NCI-H1694 treated with DMSO at 0.1 percent for 48 hours (cell line): ENCODE measurements around the gene CADM2.
A peak's percentile ranks its signal among the peaks of the same experiment; 100 is the strongest.

ENCODE experiments used
- DNase-seq: peaks from one replicate; lab custom pipeline; 2025; lab: John Stamatoyannopoulos, UW

CADM2 gene

GRCh38 chr3:85571835-85572234 is 613.0 kb downstream of the CADM2 start:
- DNase-seq: no peak

DNA sequence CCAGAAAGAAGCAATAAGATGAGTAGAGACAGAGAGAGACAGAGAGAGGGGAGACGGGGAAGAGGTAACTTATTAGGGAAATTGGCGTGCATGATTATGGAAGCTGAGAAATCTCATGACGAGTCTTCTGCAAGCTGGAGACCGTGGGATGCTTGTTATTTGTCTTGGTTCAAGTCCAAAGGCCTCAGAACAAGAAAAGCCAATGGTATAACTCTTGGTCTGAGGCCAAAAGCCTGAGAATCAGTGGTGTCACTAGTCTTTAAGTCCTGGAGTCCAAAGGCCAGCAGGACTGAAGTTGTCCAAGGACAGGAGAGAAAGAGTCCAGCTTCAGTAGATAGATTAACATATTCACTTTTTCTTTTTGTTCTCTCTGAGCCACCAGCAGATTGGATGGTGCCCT is 613.6 kb downstream of the CADM2 start:
- DNase-seq: no peak

DNA sequence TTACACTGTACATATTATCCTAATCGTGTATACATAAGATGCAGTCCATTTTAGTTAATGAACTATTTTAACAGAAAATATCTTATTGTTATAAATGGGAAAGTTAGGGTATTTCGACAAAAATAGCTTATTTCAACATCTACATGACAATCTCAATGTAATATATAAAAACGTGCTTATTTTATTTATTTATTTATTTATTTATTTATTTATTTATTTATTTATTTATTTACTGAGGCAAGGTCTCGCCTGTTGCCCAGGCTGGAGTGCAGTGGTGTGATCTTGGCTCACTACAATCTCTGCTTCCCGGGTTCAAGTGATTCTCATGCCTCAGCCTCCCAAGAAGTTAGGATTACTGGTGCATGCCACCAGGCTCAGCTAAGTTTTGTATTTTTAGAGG is 614.2 kb downstream of the CADM2 start:
- DNase-seq: no peak

- no peak for DNase-seq
Measured at GRCh38 chr3:85574006-85574705, 615.4 kb downstream of the CADM2 start.

GRCh38 chr3:85576091-85576690 is 617.4 kb downstream of the CADM2 start:
- DNase-seq: no peak

- DNase-seq: no peak
Measured at GRCh38 chr3:85576697-85577200, 618.0 kb downstream of the CADM2 start.

- DNase-seq: no peak
Measured at GRCh38 chr3:85584779-85585356, 626.1 kb downstream of the CADM2 start.

- no peak for DNase-seq
Measured at GRCh38 chr3:85586018-85586417, 627.2 kb downstream of the CADM2 start.

DNA sequence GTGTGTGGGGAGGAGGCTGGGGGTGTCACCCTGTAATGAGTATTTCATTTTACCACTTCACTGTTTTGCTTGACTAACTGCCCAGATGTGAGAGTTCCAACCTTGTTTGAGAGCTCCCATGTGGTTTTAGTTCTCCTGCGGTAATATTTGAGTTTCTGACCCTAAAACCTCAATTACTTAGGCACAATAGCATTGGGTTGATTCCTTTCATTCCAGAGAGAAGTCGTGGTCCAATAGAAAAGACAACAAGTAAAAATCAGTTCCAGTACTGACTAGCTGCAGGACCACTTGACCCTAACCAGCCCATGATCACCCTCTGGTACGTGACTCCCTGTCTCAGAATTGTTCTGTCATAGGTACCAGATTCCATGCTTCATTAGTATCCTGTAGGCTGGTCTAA is 630.4 kb downstream of the CADM2 start:
- DNase-seq: no peak

DNA sequence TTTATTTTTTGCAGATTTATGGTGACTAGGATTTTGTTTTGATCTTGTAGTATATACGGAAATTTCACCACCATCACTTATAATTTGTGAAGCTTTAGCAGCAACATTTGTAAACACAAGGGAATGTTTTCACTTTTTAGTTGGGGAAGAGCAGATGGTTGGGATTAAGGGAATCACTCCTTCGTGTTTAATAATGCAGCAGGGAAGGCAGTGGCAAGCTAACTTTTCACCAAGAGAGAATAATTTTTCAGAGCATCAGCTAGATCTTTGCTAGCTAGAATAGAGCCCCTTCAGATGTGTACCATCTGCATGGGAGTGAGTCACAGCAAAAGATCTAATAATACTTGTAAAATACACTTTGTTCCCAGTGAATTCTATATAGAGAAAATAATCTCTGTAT is 632.7 kb downstream of the CADM2 start:
- peak; percentile 4 for DNase-seq

GRCh38 chr3:85592256-85592655 is 633.5 kb downstream of the CADM2 start:
- DNase-seq: no peak

DNA sequence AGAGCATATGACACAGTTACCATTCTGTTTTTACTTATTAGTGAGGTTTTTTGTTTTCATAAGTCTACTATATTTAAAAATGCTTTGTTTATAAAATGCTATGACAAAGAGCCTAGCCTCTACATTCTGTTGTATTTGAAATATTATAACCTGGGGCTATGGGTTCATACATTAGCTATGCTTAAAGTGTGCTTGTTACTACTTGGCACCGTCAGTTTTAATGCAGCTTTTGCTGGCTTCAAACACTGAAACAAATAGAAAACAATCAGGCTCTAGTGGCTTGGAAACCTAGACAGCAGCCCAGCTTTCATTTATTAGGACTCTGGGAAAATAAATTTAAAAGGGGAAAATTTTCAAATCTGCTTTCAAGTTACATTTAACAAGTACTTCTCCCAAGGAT is 635.9 kb downstream of the CADM2 start:
- no peak for DNase-seq

- no peak for DNase-seq
Measured at GRCh38 chr3:85603378-85603777, 644.6 kb downstream of the CADM2 start.

DNA sequence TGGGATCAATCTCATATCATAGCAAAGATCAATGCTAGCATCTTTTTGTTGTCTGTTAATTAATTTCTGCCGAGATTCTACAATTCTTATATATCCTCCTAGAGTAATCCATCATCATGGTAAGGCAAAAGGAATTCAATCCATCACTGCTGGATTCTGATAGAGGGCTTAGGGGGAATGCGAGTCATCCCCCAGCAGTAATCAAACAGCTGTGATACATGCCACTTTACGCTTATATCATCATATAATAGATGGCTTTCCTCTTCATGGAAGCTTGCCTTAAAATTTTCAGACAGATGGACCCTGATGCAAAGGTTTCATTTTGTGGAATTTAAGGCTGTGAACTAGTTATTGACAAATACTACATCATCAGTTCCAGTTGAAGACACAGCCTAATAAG is 645.9 kb downstream of the CADM2 start:
- peak; percentile 24 for DNase-seq

DNA sequence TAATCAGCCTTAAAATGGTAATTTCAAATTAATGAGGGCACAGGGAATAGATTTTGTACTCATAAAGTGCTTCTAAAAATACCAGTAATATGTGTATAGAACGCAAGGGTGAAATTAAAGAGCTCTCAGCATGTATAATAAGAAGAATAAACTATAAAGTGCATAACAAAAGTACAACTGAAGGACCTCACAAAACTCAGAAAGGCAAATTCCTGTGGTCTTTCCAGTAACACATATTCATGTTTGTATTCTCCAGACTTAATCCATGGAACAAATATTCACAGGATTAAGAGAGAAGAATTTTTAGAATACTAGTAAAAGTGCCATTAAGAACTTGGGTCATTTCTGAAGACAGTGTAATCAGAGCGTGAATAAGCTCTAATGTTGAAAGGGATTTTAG is 646.3 kb downstream of the CADM2 start:
- no peak for DNase-seq

- DNase-seq: no peak
Measured at GRCh38 chr3:85626662-85627061, 667.9 kb downstream of the CADM2 start.

DNA sequence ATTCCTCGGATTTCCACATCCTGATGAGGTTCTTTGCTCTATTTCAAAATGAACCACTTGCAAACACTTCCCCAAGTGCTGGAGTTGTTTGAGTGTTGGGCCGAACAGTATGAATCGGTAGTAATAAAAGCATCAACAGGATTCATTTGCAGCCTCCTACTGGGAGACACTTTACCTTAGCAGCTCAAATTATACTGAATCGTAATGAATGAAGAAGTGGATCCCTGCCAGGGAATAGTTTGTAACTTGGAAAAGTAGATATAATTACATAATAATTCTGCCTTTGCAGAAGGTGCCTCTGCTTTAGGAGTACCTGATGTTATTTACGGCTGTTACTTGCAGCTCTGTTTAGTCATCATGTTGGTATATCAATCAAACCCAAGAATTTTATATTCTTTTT is 669.1 kb downstream of the CADM2 start:
- no peak for DNase-seq

DNA sequence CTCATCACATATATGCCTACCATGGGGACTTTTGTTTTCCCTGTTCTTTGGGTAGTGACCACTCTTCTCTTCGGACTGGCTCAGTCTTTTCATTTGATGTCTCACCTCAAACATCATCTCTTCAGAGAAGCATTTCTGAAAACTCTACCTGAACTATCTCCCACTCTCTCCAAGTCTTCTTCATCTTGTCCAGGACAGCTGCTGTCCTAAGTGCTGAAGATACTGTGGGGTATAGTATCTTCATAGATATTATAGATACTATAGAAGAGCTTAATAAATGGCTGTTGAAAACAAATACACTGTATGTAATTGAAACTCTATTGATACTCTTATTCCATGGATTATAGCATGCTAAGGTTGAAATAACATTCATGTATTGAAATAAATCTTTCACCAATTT is 672.3 kb downstream of the CADM2 start:
- no peak for DNase-seq

DNA sequence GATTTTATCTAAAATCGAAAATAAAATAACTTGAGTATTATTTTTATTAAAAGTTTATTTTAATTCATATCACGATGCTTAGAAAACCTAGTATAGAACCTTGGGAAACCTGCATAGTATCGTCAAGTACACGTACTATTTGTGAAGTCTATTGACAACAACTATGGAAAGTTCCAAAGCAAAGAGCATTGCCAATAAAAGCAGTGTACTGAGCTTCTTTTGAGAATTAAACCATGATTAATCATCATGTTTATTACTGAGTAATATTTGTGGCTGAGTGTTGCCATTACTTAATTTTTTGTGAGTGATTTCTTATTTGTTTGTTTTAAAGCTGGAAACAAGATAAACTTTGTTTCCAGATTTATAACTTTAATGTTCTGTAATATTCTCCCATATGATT is 674.1 kb downstream of the CADM2 start:
- no peak for DNase-seq

DNA sequence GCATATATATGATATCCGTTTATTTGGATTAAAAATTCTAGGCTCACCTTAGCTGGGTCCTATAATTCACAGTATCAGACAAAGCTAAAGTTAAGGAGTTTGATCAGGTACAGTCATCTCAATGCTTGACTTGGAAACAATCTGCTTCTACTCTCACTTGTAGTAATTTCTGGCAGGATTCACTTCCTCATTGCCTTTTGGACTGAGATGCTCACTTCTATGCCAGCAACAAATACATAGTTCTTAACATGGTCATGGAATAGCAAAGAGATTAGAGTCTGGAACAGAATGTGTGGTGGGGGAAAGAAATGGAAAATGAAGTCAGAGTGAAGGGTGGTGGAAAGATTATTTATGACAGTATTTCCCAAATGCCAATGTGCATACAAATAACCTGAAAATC is 693.6 kb downstream of the CADM2 start:
- no peak for DNase-seq

DNA sequence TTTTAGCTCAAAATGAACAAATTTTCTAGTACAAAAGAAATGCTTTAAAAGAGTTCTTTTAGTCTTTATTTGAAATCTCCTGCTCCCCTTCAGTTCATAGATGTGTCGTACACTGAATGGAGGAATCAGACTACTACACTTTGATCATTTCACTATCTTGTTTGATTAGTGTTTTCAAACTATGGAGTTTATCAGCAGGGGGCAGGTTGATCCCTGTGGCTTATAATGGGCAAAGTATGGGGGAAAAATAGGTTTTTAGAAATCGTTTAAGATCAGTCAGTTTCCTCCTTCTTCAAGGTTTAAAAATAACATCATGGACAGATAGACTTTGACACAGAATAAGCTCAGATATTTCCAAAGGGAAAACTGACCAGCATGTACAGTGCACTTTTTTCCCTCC is 701.7 kb downstream of the CADM2 start:
- no peak for DNase-seq

DNA sequence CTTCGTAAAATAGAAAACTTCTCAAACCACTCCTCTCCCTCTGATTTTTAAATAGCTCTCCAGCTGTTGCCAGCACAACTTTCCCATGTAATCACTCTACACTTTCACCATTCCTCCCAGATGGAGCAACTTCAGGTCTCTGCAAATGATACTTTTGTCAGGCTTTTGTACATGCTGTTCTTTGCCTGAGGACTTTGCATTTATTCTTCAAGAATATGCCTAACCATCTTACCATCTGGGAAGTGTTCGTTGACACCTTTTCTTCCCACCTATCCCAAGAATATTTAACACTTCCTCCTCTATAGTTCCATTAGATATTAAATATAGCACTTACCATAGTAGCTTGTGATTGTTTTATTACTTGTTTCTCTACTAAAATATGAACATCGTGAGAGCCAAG is 703.7 kb downstream of the CADM2 start:
- no peak for DNase-seq

GRCh38 chr3:85667744-85668143 is 709.0 kb downstream of the CADM2 start:
- DNase-seq: no peak
